ENCODE measurements around the gene ABCD1. TPM values are rescaled to one million over a fixed set of nuclear protein-coding genes. Genes with fewer than 3 reads are reported as not detected.
"Not testable (repeated sequence)": the region's sequence is repeated elsewhere in the genome, so short reads cannot be mapped to it uniquely, and the experiment has no call there.

The ABCD1 gene
- total RNA-seq, 1 donor = 8.8 TPM

GRCh38 chrX:153719701-153720100, 5.0 kb upstream of the ABCD1 start:
- no peaks in the 10 kb centered on the region for H3K27me3 ChIP-seq (ENCODE audit: insufficient read depth, low read length)
- H3K4me1 ChIP-seq (ENCODE audit: insufficient read depth, low read length) = peaks cover 13% of the 10 kb centered on the region
- H3K9me3 ChIP-seq (ENCODE audit: low read depth, low read length) = no peaks in the 10 kb centered on the region
- H3K4me3 ChIP-seq (ENCODE audit: low read length) = no peak overlapping the region

- H3K4me1 ChIP-seq (ENCODE audit: insufficient read depth, low read length) = peaks cover 42% of the 10 kb centered on the region
- no peaks in the 10 kb centered on the region for H3K27me3 ChIP-seq (ENCODE audit: insufficient read depth, low read length)
- H3K9me3 ChIP-seq (ENCODE audit: low read depth, low read length) = no peaks in the 10 kb centered on the region
- H3K4me3 ChIP-seq (ENCODE audit: low read length) = peak overlapping the region; percentile 59
Observed at GRCh38 chrX:153722704-153723350, 1.8 kb upstream of the ABCD1 start.

GRCh38 chrX:153723351-153724251, 1.1 kb upstream of the ABCD1 start:
- Histone ChIP-seq H3K27me3 (ENCODE audit: insufficient read depth, low read length) (no peaks in the 10 kb centered on the region), H3K4me3 (ENCODE audit: low read length) (peak overlapping the region; percentile 59), H3K4me1 (ENCODE audit: insufficient read depth, low read length) (peaks cover 49% of the 10 kb centered on the region), H3K9me3 (ENCODE audit: low read depth, low read length) (no peaks in the 10 kb centered on the region)

- Histone ChIP-seq H3K4me1 (ENCODE audit: insufficient read depth, low read length) (peaks cover 54% of the 10 kb centered on the region), H3K4me3 (ENCODE audit: low read length) (peak overlapping the region; percentile 43), H3K27me3 (ENCODE audit: insufficient read depth, low read length) (no peaks in the 10 kb centered on the region), H3K9me3 (ENCODE audit: low read depth, low read length) (no peaks in the 10 kb centered on the region)
Observed at GRCh38 chrX:153725039-153725831, 579 bp downstream of the ABCD1 start.

- Histone ChIP-seq H3K4me3 (ENCODE audit: low read length) (peak overlapping the region; percentile 6), H3K27me3 (ENCODE audit: insufficient read depth, low read length) (no peaks in the 10 kb centered on the region), H3K9me3 (ENCODE audit: low read depth, low read length) (no peaks in the 10 kb centered on the region), H3K4me1 (ENCODE audit: insufficient read depth, low read length) (peaks cover 59% of the 10 kb centered on the region)
Observed at GRCh38 chrX:153725832-153726285, 1.2 kb downstream of the ABCD1 start.

- H3K4me3 ChIP-seq (ENCODE audit: low read length) = peak overlapping the region; percentile 28
- no peaks in the 10 kb centered on the region for H3K9me3 ChIP-seq (ENCODE audit: low read depth, low read length)
- peaks cover 65% of the 10 kb centered on the region for H3K4me1 ChIP-seq (ENCODE audit: insufficient read depth, low read length)
- H3K27me3 ChIP-seq (ENCODE audit: insufficient read depth, low read length) = no peaks in the 10 kb centered on the region
Observed at GRCh38 chrX:153726286-153727122, 1.8 kb downstream of the ABCD1 start.

GRCh38 chrX:153727123-153727931, 2.7 kb downstream of the ABCD1 start:
- no peaks in the 10 kb centered on the region for H3K27me3 ChIP-seq (ENCODE audit: insufficient read depth, low read length)
- H3K4me3 ChIP-seq (ENCODE audit: low read length) = peak overlapping the region; percentile 28
- peaks cover 68% of the 10 kb centered on the region for H3K4me1 ChIP-seq (ENCODE audit: insufficient read depth, low read length)
- H3K9me3 ChIP-seq (ENCODE audit: low read depth, low read length) = no peaks in the 10 kb centered on the region

- Histone ChIP-seq H3K27me3 (ENCODE audit: insufficient read depth, low read length) (no peaks in the 10 kb centered on the region), H3K4me1 (ENCODE audit: insufficient read depth, low read length) (peaks cover 65% of the 10 kb centered on the region), H3K9me3 (ENCODE audit: low read depth, low read length) (no peaks in the 10 kb centered on the region), H3K4me3 (ENCODE audit: low read length) (no peak overlapping the region)
Observed at GRCh38 chrX:153728095-153728494, 3.4 kb downstream of the ABCD1 start.

- Histone ChIP-seq H3K4me1 (ENCODE audit: insufficient read depth, low read length) (peaks cover 64% of the 10 kb centered on the region), H3K27me3 (ENCODE audit: insufficient read depth, low read length) (no peaks in the 10 kb centered on the region), H3K9me3 (ENCODE audit: low read depth, low read length) (no peaks in the 10 kb centered on the region), H3K4me3 (ENCODE audit: low read length) (no peak overlapping the region)
Observed at GRCh38 chrX:153728951-153729631, 4.4 kb downstream of the ABCD1 start.

GRCh38 chrX:153730115-153730514, 5.5 kb downstream of the ABCD1 start:
- H3K4me3 ChIP-seq (ENCODE audit: low read length); H3K27me3 ChIP-seq (ENCODE audit: insufficient read depth, low read length); H3K9me3 ChIP-seq (ENCODE audit: low read depth, low read length): not testable (repeated sequence)
- H3K4me1 ChIP-seq (ENCODE audit: insufficient read depth, low read length) = peaks cover 62% of the 10 kb centered on the region

- Histone ChIP-seq H3K4me3 (ENCODE audit: low read length) (no peak overlapping the region), H3K27me3 (ENCODE audit: insufficient read depth, low read length) (no peaks in the 10 kb centered on the region), H3K4me1 (ENCODE audit: insufficient read depth, low read length) (peaks cover 50% of the 10 kb centered on the region), H3K9me3 (ENCODE audit: low read depth, low read length) (no peaks in the 10 kb centered on the region)
Observed at GRCh38 chrX:153731117-153731844, 6.6 kb downstream of the ABCD1 start.

GRCh38 chrX:153731845-153732215, 7.2 kb downstream of the ABCD1 start:
- H3K4me1 ChIP-seq (ENCODE audit: insufficient read depth, low read length) = peaks cover 45% of the 10 kb centered on the region
- no peaks in the 10 kb centered on the region for H3K9me3 ChIP-seq (ENCODE audit: low read depth, low read length)
- H3K4me3 ChIP-seq (ENCODE audit: low read length) = no peak overlapping the region
- H3K27me3 ChIP-seq (ENCODE audit: insufficient read depth, low read length) = no peaks in the 10 kb centered on the region

GRCh38 chrX:153732401-153732800, 7.7 kb downstream of the ABCD1 start:
- Histone ChIP-seq H3K9me3 (ENCODE audit: low read depth, low read length) (no peaks in the 10 kb centered on the region), H3K4me1 (ENCODE audit: insufficient read depth, low read length) (peaks cover 40% of the 10 kb centered on the region), H3K27me3 (ENCODE audit: insufficient read depth, low read length) (no peaks in the 10 kb centered on the region), H3K4me3 (ENCODE audit: low read length) (no peak overlapping the region)

All from mononuclear cell (primary cell).